ENCODE results near the gene PLEKHM2.

PLEKHM2 gene

DNA sequence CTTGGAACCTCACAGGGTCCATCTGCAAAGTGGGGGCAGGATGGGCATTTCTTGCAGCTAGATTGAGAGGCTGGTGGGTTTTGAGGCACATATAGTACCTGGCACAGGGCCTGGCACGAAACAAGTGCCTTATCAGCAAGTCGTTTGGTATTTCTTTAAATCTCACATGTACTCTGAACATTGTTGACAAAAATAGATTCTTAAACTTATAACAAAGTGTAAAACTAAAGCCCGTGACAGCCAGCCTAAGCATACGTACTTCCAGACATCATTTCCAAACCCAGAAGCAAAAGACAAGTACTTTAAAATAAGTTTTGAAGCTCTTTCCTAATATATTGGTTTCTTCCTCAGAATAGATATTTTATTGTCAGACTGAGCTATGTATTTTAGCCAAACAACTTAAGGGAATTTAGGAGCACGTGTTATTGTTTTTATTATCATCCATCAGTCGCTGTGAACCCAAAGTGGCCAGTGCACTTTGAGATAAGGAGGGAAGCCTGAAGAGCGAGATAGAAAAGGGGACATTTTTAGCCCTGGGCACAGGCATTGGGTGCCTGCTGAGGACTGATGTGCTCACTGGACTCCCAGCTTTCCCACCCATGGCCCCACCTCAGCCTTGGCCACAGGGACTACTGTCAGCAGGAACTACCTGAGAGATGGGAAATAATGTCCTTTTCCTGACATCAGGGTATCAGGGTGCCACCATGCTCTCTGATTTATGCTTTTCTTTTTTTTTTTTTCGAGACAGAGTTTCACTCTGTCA, 77.4 kb downstream of the PLEKHM2 start:
- DNase-seq: no peak

- DNase-seq: no peak
Measured at GRCh38 chr1:15762546-15762945, 78.4 kb downstream of the PLEKHM2 start.

DNA sequence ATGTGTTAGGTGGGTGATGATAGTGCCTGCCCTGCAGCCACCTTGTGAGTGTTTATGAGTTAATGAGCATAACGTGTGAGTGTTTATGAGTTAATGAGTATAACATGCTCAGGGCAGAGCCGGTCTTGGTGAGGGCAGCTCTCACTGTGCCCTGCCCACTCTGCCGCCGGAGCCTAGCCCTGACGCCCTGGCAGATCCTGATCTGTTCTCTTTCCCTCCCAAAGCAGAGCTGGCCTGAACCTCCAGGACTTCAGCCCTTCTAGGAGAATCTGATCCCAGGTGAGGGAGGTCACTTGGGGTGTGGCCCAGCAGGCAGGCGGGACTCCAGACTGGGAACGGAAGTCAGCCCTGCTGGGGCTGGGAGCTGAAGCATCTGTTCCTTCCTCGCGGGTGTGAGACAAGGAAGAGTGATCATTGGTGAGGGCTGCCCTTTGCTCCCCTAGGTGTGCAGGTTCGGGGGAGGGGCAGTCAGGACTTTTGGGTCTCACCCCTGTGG, 80.2 kb downstream of the PLEKHM2 start:
- no peak for DNase-seq

GRCh38 chr1:15764890-15765289, 80.8 kb downstream of the PLEKHM2 start:
- no peak for DNase-seq

DNA sequence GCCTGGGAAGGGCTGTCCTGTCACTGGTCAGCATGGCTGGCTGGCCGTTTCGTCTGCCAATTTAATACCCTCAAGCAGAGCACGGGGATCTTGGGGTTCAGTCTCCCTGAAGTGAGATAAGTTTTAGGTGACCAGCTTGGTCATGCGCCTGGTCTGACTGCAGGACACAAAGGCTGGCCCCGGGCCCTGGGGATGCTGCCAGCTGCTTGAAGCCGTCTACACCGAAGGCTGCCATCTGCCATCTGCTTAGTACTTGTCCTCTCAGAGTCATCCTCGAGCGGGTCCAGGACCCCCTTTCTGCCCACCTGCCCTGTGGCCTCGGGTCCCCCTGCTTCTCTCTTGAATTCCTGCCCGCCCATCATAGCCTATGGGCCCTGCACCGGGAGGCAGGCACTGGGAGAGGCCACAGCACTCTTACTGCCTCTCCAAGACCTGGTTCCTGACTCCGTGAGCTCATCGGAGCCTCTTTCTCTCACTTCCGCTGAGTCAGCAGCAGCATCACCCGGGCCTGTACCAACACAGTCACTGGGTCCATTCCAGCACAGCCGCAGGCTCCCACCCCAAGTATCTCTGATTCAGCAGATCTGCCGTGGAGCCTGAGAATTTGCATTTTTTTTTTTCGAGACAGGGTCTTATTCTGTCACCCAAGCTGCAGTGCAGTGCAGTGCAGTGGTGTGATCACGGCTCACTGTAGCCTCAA, 81.5 kb downstream of the PLEKHM2 start:
- peak; percentile 52 for DNase-seq

DNA sequence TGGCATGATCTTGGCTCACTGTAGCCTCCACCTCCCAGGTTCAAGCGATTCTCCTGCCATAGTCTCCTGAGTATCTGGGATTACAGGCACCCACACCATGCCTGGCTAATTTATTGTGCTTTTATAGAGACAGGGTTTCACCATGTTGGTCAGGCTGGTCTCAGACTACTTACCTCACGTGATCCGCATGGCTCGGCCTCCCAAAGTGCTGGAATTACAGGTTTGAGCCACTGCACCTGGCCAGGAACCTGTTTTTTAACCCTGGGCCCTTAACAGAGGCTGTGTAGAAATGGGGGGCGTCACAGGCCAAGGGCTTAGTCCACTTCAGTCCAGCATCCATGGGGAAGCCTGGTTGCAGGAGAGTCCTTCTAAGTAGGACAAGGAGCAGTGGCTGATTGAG, 83.8 kb downstream of the PLEKHM2 start:
- no peak for DNase-seq

DNA sequence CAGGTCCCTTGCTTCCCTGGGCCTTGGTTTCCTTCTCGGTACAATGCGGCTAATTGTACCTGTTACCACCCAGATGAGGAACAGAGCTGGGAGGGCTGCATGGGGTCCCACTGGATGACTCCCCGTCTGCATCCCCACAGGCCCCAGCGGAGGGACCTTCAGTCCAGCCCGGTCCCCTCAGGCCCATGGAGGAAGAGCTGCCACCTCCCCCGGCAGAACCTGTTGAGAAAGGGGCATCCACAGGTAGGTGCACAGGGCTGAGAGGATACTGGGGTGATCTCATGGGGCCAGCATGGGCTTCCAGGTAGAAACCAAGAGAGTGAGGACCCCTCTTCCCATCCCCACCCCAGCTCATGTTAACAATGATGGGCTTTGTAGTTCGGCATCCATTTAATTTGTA, 84.3 kb downstream of the PLEKHM2 start:
- DNase-seq: no peak

- no peak for DNase-seq
Measured at GRCh38 chr1:15770313-15770962, 86.3 kb downstream of the PLEKHM2 start.

- DNase-seq: no peak
Measured at GRCh38 chr1:15771836-15772515, 87.9 kb downstream of the PLEKHM2 start.

DNA sequence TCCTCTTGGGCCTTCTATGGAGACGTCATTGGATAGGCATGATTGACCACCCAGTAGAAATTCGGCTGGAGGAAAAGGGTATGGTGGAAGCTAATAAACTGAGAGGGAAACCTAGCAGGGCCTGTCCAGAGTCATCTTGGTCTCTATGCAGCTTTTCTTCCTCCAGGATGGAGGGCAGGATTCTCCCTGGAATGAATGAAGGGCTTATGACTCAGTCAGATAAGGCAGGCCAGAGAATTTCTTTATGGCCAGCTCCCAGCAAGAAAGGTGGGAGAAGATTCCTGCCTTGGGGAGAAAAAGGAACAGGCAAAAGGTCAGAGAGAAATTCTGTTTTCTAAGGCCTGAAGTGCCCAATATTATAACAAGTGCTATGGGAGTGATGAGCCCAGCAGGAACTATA, 91.6 kb downstream of the PLEKHM2 start:
- DNase-seq: no peak

GRCh38 chr1:15777909-15778707, 94.0 kb downstream of the PLEKHM2 start:
- DNase-seq: no peak
